GM10248 (cell line): ENCODE results near the gene TRIM29.

Experiments
- CTCF ChIA-PET: fragments of 300-600 bp; sonication (Branson Sonifier 250); formaldehyde crosslinking; extraction: SDS; loops from one replicate; lab custom pipeline; 2021; ENCODE audit warnings: antibody characterized with exemption; lab: Yijun Ruan, JAX
- POLR2A ChIA-PET: fragments of 350-650 bp; sonication (Branson Sonifier 250); formaldehyde crosslinking; extraction: SDS; loops from one replicate; lab custom pipeline; 2020; ENCODE audit warnings: antibody characterized with exemption; lab: Yijun Ruan, JAX
- DNase-seq: peaks from one replicate; pipeline ENCODE4 v3.0.0; 2012; ENCODE audit errors: extremely low spot score
- TF ChIP-seq, protein P1 (sequence below): IDR thresholded peaks from 2 replicates; pipeline ENCODE4 v1.5.1; 2012; ENCODE audit warnings: mild to moderate bottlenecking, low read depth; ENCODE audit errors: extremely low read depth, missing control alignments, control extremely low read depth

TRIM29 gene

DNA sequence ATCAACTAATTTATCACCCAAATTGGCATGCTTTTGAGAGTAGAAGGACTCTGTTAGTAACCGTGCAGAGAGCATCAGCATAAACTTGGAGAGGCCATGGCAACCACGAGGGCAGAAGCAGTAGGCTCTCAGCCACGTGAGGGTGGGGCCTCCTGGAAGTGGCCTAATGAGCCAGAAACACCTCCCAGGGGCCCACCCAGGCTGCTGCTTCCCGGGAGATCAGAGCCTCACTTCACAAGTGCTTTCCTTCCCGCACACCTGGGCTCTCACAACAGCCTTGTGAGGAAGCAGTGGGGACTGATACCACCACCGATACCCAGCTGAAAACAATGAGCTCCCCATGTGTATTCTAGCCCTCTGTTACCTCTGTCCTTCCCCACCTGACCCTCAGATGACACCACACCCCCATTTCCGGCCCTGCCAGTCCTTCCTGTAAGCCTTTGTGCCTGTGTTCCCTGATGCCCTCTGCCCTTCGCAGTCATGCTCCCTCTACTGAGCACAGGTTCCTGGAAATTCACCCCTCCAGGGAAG, 17.0 kb downstream of the TRIM29 start:
- CTCF ChIA-PET: interaction anchor here (5.1 kb wide), 1 partner anchor 13 kb away, joined by 40 read pairs; no protein-coding TSS in a partner anchor
- TF ChIP-seq, protein P1, sequence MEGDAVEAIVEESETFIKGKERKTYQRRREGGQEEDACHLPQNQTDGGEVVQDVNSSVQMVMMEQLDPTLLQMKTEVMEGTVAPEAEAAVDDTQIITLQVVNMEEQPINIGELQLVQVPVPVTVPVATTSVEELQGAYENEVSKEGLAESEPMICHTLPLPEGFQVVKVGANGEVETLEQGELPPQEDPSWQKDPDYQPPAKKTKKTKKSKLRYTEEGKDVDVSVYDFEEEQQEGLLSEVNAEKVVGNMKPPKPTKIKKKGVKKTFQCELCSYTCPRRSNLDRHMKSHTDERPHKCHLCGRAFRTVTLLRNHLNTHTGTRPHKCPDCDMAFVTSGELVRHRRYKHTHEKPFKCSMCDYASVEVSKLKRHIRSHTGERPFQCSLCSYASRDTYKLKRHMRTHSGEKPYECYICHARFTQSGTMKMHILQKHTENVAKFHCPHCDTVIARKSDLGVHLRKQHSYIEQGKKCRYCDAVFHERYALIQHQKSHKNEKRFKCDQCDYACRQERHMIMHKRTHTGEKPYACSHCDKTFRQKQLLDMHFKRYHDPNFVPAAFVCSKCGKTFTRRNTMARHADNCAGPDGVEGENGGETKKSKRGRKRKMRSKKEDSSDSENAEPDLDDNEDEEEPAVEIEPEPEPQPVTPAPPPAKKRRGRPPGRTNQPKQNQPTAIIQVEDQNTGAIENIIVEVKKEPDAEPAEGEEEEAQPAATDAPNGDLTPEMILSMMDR: no peak

DNA sequence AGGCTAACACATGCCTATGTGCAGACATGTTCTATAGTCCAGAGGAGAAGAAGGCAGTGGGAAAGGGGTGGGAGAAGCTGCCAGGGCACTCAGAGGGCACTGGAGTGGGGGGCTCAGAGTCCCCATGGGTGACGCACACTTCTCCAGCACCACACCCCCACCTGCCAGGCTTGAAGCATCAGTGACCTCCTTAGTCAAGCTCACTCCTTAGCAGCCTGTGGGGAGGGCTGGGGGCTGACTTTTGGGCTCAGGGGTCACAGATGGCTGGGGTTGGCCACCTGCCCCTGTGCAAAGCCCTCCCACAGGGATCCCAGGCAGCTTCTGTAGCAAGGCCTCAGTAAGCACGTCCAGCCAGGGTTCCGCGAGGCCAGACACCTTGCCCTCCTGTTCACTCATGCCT, 18.8 kb downstream of the TRIM29 start:
- CTCF ChIA-PET: interaction anchor here (5.1 kb wide), 1 partner anchor 11 kb away, joined by 40 read pairs; no protein-coding TSS in a partner anchor
- TF ChIP-seq, protein P1: no peak

More for the DNA sequence above, 17.0 kb downstream of the TRIM29 start:
- POLR2A ChIA-PET: no interaction called here
- no peak for DNase-seq

DNA sequence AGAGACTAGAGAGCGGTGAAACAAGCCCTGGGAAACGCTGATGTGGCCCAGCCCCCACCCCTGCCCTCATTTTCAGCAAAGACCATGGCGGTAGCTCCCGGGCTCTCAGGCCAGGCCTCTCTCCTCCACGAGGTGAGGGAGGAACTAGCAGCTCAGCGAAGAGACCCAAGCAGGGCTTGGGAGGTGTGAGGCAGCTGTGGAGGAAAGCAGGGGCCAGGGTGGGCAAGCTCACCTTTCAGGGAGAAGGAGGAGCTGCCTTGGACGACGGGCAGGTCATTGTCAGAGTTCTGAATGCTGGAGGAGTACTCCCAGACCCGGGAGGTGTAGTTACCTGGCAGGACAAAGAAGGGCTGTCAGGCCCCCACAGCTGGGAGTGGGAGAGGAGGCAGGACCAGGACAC, 19.9 kb downstream of the TRIM29 start:
- TF ChIP-seq, protein P1: no peak
- no peak for DNase-seq
- ChIA-PET CTCF (interaction anchor here (5.1 kb wide), 1 partner anchor 10 kb away, joined by 40 read pairs; no protein-coding TSS in a partner anchor), POLR2A (no interaction called here)

More for the DNA sequence above, 18.8 kb downstream of the TRIM29 start:
- POLR2A ChIA-PET: no interaction called here
- DNase-seq: no peak

DNA sequence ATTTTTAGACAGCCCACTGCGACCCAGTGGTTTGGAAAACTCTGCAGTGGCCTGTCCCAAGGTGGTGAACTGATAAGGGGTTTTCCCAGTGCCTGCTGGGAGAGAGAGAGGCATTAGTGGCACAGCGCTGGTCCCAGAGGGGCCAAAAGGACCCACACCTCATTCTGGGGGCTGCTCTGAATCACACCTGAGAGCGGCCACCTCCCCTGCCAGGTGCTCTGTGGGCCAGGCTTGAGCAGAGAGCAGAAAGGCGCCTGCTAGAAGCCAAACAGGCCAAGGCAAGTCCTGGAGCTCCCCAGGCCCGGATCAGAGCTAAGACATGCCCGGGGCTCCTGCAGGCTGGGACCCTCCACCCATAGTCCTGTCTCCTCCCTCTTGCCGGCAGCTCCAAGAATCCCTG, 20.9 kb downstream of the TRIM29 start:
- POLR2A ChIA-PET: no interaction called here

DNA sequence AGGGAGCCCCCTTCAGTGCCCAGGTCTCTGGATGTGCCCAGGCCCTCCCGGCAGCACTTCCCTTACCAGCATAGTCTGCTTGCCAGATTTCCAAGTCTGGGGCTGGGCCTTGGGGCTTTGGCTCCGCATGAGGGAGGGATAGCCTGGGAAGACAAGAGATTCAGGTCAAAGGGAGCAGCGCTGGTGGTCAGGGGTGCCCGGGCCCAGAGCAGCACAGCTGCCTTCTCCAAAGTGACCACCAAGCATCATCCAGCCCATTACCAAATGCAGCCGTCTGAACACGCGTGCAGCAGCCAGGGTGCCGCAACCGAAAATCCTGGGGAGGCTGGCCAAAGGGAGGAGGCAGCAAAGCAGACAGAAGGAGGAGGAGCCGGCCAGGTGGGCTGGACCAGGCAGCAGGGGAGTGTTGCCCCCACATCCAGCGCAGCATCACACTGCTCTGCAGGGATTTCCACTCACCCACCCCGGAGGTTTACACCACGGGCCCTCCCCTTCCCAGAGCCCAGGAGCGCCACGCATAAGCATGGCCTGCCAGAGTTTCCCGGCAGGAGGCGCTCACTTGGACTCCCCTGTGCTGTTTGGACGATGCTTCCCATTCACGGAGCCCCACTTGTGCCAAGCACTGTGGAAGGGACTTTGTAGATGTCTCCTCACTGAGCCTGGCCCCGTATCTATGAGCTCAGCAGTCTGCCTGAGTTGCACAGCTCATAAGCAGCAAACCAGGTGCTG, 22.5 kb downstream of the TRIM29 start:
- POLR2A ChIA-PET: no interaction called here
- TF ChIP-seq, protein P1: no peak
- CTCF ChIA-PET: interaction anchor here (0.6 kb wide), 1 partner anchor 9 kb away, joined by 3 read pairs; no protein-coding TSS in a partner anchor
- DNase-seq: no peak

More for the DNA sequence above, 20.9 kb downstream of the TRIM29 start:
- no peak for DNase-seq
- CTCF ChIA-PET: interaction anchor here (5.1 kb wide), 1 partner anchor 9 kb away, joined by 40 read pairs; no protein-coding TSS in a partner anchor
- TF ChIP-seq, protein P1: no peak

DNA sequence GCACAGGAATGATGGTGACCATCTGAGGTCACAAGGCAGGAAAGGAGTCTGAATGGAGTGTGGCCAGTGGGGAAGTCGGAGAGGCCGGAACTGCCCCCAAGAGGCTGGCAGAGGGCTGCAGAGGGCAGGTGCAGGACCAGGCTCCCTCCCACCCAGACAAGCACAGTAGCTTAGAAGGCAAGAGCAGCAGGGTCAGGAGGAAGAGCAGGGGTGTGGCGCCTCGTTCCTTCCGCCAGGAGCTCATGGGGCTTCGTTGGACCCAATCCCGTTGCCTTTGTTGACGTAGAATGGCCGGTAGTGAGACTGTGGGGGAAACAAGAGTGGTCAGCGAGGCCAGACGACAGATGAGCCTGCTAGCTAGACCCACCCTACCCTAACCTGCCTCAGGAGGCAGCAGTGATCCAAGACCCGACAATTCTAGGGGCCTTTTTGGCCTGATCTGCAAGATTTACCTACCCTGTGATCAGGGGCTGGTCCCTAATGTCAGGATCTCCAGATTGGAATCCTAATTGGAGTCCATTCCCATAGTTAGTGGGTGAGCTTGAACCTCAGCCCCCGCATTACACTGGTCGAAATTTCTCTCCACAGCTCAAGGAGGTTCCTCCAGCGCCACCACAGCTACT, 25.6 kb downstream of the TRIM29 start:
- ChIA-PET CTCF (no interaction called here), POLR2A (no interaction called here)
- DNase-seq: no peak
- TF ChIP-seq, protein P1: no peak
